ENCODE results near the gene CNTNAP5.

CNTNAP5 gene

DNA sequence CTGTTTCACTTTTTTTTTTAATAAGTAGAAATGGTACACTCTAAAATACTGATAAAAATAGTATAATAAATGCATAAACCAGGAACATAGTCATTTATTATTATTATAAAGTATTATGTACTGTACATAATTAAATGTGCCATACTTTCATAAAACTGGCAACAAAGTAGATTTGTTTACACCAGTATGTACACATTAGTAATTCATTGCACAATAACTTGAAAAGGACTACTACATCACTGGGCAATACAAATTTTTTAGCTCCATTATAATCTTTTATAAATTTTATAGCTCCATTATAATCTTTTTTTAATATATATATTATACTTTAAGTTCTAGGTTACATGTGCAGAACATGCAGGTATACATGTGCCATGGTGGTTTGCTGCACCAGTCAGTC lies 636.5 kb downstream of the CNTNAP5 start:
- Histone ChIP-seq H3K27me3 (ENCODE audit: control insufficient read depth, insufficient read depth, low read length) (no peaks in the 10 kb centered on the region), H3K4me2 (ENCODE audit: low read length) (no peak overlapping the region), H3K4me1 (no peaks in the 10 kb centered on the region), H3K9ac (no peak overlapping the region), H3K4me3 (ENCODE audit: low read depth, low read length) (no peak overlapping the region), H3K36me3 (ENCODE audit: control insufficient read depth, insufficient read depth, low read length) (no peaks in the 10 kb centered on the region), H3K27ac (no peak overlapping the region), H3K9me3 (ENCODE audit: control insufficient read depth, low read length) (no peaks in the 10 kb centered on the region), H2AFZ (no peak overlapping the region), H3K79me2 (no peaks in the 10 kb centered on the region)
- TF ChIP-seq, protein P1, sequence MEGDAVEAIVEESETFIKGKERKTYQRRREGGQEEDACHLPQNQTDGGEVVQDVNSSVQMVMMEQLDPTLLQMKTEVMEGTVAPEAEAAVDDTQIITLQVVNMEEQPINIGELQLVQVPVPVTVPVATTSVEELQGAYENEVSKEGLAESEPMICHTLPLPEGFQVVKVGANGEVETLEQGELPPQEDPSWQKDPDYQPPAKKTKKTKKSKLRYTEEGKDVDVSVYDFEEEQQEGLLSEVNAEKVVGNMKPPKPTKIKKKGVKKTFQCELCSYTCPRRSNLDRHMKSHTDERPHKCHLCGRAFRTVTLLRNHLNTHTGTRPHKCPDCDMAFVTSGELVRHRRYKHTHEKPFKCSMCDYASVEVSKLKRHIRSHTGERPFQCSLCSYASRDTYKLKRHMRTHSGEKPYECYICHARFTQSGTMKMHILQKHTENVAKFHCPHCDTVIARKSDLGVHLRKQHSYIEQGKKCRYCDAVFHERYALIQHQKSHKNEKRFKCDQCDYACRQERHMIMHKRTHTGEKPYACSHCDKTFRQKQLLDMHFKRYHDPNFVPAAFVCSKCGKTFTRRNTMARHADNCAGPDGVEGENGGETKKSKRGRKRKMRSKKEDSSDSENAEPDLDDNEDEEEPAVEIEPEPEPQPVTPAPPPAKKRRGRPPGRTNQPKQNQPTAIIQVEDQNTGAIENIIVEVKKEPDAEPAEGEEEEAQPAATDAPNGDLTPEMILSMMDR (IDR thresholded peaks at IDR 0.05), result no peak

GRCh38 chr2:124662946-124663644 lies 638.0 kb downstream of the CNTNAP5 start:
- Histone ChIP-seq H3K4me3 (ENCODE audit: low read depth, low read length) (no peak overlapping the region), H3K27me3 (ENCODE audit: control insufficient read depth, insufficient read depth, low read length) (no peaks in the 10 kb centered on the region), H2AFZ (no peak overlapping the region), H3K4me1 (no peaks in the 10 kb centered on the region), H3K9me3 (ENCODE audit: control insufficient read depth, low read length) (no peaks in the 10 kb centered on the region), H3K4me2 (ENCODE audit: low read length) (no peak overlapping the region), H3K79me2 (no peaks in the 10 kb centered on the region), H3K9ac (no peak overlapping the region), H3K36me3 (ENCODE audit: control insufficient read depth, insufficient read depth, low read length) (no peaks in the 10 kb centered on the region), H3K27ac (no peak overlapping the region)
- TF ChIP-seq, protein P1 (IDR thresholded peaks at IDR 0.05), result no peak

GRCh38 chr2:124663645-124663997 lies 638.5 kb downstream of the CNTNAP5 start:
- no peak overlapping the region for H3K4me3 ChIP-seq (ENCODE audit: low read depth, low read length)
- TF ChIP-seq, protein P1 (IDR thresholded peaks at IDR 0.05), result no peak
- no peaks in the 10 kb centered on the region for H3K36me3 ChIP-seq (ENCODE audit: control insufficient read depth, insufficient read depth, low read length)
- no peak overlapping the region for H3K4me2 ChIP-seq (ENCODE audit: low read length)
- no peak overlapping the region for H3K9ac ChIP-seq
- H3K27me3 ChIP-seq (ENCODE audit: control insufficient read depth, insufficient read depth, low read length), result no peaks in the 10 kb centered on the region
- H3K27ac ChIP-seq, result no peak overlapping the region
- no peaks in the 10 kb centered on the region for H3K79me2 ChIP-seq
- no peaks in the 10 kb centered on the region for H3K4me1 ChIP-seq
- no peaks in the 10 kb centered on the region for H3K9me3 ChIP-seq (ENCODE audit: control insufficient read depth, low read length)
- H2AFZ ChIP-seq, result no peak overlapping the region

DNA sequence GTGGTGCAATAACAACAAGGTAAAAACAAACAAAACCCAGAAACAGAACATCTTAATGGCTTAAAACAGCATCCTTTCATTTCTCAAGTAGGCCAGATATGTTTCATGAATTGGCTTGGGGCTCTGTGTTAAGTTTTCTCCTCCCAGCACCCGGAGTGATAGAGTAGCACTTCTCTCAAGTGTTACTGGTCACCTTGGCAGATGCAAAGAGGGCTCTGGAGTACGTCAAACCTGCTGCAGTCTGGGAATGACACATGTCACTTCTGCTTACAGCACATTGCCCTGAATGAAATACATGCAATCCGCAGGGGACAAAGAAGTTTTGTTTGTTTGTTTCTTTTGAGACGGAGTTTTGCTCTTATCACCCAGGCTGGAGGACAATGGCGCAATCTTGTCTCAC lies 639.3 kb downstream of the CNTNAP5 start:
- H3K27ac ChIP-seq, result no peak overlapping the region
- TF ChIP-seq, protein P1 (IDR thresholded peaks at IDR 0.05), result no peak
- H2AFZ ChIP-seq, result no peak overlapping the region
- no peak overlapping the region for H3K4me2 ChIP-seq (ENCODE audit: low read length)
- no peaks in the 10 kb centered on the region for H3K4me1 ChIP-seq
- no peaks in the 10 kb centered on the region for H3K36me3 ChIP-seq (ENCODE audit: control insufficient read depth, insufficient read depth, low read length)
- H3K4me3 ChIP-seq (ENCODE audit: low read depth, low read length), result no peak overlapping the region
- no peaks in the 10 kb centered on the region for H3K27me3 ChIP-seq (ENCODE audit: control insufficient read depth, insufficient read depth, low read length)
- H3K9ac ChIP-seq, result no peak overlapping the region
- H3K79me2 ChIP-seq, result no peaks in the 10 kb centered on the region
- H3K9me3 ChIP-seq (ENCODE audit: control insufficient read depth, low read length), result no peaks in the 10 kb centered on the region

GRCh38 chr2:124666976-124667375 lies 641.9 kb downstream of the CNTNAP5 start:
- Histone ChIP-seq H3K27ac (no peak overlapping the region), H2AFZ (no peak overlapping the region), H3K79me2 (no peaks in the 10 kb centered on the region), H3K4me1 (no peaks in the 10 kb centered on the region), H3K4me3 (ENCODE audit: low read depth, low read length) (no peak overlapping the region), H3K27me3 (ENCODE audit: control insufficient read depth, insufficient read depth, low read length) (no peaks in the 10 kb centered on the region), H3K4me2 (ENCODE audit: low read length) (no peak overlapping the region), H3K9ac (no peak overlapping the region), H3K9me3 (ENCODE audit: control insufficient read depth, low read length) (no peaks in the 10 kb centered on the region), H3K36me3 (ENCODE audit: control insufficient read depth, insufficient read depth, low read length) (no peaks in the 10 kb centered on the region)
- TF ChIP-seq, protein P1 (IDR thresholded peaks at IDR 0.05), result no peak
